GF-D8 (cell line): Measurements from ENCODE around the gene MEF2C.

Experiments used
- DNase-seq: peaks from one replicate; lab custom pipeline; 2025; lab: John Stamatoyannopoulos, UW

MEF2C gene

GRCh38 chr5:88687373-88687911 is 195.5 kb downstream of the MEF2C start:
- DNase-seq = no peak

- no peak for DNase-seq
Observed at GRCh38 chr5:88686726-88687125, 196.3 kb downstream of the MEF2C start.

DNA sequence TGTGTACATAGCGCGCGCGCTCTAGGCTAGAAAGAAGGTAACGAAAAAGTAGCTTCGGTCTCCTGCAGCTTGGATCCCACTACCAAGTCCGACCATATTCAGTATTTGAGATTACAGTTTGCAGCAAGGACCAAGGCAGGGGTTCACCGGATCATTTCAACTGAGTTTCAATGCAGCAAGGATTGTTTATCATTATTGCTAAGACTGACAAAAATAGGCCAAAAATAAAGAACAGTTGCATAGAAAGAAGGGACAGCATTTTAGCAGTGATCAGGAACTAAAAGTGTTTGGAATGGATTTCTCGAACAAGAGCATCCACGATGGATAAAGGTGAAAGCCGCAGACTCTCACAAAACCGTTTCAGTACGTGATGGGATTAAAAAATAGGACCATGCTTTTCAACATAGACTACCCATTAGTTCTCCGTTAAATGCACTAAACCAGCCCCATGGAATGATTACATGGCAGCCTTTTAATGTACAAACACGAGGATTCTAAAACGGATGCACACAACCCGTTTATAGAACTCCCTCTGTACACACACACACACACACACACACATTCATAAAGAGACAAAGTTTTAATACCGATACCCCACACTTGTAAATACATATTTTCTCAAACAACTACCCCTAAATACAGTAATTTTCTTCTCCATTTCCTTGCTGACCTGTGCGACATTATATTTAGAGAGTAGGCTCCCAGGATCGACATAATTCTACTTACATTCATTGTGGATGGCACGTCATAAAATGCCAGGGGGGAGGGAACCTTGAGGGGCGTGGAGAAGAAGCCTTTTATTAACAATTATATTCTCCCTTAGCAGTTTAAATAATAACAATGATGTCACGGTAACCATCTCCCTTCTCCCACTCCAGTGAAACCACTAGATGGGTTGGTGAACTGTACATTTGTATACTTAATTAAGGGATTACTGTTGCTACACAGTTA is 197.1 kb downstream of the MEF2C start:
- no peak for DNase-seq

DNA sequence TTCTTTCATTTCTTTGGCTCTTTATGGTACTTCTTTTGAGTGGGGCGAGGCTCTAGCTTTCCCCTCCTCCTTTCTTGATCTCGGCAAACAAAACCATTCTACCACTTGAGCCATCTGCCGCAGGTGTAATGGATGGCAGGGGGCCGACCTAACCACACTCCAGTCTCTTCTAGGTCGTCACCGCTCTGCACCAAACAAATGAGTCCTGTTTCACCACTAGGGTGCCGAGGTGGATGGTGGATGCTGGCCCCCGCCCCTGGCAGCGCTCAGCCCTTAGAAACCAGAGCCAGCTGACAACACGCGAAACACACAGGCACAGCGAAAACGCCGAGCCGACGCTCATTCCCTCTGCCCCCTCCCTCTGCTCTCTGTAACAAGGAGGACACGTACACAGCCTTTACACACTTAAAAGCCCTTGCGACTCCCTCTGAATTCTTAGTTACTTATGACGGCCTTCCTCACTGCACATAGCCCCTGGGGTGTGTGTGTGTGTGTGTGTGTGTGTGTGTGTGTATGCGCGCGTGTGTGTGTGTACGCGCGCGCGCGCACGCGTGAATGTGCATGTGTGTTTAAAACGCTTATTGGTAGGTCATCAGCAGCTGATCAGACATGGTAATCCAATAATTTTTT is 199.4 kb downstream of the MEF2C start:
- no peak for DNase-seq

GRCh38 chr5:88682881-88683361 is 200.1 kb downstream of the MEF2C start:
- DNase-seq = no peak

DNA sequence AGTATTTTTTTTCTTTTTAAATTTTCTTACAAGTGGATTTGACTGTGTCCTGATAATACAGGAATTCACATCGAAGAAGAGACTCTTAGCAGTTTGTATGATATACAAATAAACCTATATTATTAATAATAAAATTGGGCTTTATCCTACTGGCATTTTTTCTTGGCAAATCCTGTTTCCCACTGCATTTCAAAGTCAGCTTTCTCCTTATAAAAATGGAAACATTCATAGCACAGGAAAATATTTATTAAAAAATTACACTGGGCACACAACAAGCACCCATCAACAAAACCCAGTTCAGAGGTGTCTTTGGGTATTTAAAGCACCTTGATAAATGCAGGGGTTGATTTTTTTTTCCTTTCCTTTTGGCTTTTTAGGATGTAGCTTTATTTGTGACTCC is 200.9 kb downstream of the MEF2C start:
- DNase-seq = no peak

- DNase-seq = no peak
Observed at GRCh38 chr5:88681211-88681803, 201.7 kb downstream of the MEF2C start.

GRCh38 chr5:88680253-88681132 is 202.5 kb downstream of the MEF2C start:
- no peak for DNase-seq

DNA sequence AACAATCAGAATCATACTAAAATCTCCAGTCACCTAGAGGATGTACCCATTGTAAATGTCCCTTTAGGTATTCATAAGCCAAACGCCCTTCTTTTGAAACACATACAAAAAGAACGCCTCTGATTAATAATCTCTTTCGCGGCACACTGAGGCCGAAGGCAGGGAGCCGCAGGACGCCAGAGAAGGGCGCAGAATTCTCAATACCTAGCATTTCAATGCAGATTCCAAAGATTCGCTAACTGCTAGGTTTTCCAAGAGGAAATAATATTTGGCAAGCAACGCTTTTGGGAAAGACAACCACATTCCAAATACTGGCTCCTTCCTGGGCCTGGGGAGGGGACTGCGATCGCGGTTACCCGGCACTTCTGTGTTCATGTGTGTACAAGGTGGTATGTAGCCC is 203.3 kb downstream of the MEF2C start:
- DNase-seq = no peak

- DNase-seq = no peak
Observed at GRCh38 chr5:88678770-88679381, 204.1 kb downstream of the MEF2C start.

DNA sequence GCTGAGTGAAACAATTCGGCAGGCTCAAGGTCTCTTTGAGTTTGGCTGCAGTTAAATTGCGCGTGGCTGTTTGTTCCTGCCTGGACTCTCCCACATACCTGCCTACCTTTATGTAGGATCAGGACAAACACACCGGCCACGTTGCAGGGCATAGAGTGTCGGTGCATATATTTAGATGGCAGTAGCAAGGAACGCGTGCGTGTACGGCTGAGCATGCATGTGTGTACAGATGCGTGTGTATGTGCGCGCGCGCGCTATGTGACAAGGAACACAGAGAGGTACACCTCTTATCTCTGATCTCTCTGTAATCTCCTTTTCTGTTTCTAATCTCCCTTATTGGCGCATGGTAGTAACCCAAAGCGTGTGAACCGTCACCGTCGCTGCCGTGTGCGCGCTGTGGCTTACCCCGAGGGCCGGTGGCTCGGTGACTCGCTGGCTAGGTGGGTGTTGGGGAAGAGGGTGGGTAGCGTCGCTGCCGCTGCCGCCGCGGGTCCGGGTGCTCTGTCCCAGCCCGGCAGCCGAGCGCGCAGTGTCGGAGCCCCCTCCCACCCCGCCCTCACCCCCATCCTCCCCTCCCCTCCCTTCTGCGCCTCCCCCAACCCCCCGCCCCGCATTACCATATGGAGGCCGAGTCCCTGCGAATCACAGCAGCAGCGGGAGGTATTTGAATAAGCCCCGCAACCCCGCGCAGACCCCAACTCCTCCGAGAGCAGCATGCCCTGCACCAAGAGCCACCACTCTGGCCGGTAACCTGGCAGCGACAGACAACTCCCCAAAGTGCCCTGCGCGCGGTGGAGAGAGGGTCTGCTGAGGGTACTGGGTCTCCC is 204.8 kb downstream of the MEF2C start:
- no peak for DNase-seq

- DNase-seq = no peak
Observed at GRCh38 chr5:88677376-88677895, 205.5 kb downstream of the MEF2C start.

DNA sequence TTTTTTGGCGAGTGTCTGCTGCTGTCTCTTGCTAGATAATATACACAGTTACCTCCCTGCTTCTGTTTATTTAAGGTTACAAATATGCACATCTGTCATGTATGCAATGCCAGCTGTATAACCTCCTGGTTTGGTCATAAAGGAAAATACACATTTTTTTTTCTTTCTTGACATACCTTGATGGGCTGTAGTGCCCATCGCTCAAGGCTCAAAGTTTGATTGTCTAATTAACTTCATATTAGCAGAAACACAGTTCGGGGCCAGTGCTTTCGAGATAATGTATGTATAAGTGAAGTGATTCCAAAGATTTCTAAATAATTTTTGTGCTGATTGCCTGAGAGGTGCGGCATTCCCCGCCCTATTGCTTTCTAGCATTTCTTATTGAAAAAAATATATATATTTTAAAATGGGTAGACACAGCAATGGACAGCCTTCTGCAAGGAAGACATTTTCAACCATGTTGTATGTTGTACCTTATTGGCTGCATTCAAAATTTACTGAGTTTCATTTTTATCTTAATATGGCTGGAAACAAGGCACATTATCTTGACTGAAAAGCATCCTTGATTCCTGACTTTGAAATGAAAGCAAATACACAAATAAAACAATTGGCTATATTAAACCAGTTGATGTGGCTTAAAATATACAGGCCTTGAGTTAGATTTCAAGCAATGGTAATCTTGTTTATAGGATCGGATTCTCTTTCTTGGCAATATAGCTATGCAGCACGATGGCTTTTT is 206.2 kb downstream of the MEF2C start:
- DNase-seq = no peak

- peak; percentile 55 for DNase-seq
Observed at GRCh38 chr5:88675708-88676636, 207.0 kb downstream of the MEF2C start.

DNA sequence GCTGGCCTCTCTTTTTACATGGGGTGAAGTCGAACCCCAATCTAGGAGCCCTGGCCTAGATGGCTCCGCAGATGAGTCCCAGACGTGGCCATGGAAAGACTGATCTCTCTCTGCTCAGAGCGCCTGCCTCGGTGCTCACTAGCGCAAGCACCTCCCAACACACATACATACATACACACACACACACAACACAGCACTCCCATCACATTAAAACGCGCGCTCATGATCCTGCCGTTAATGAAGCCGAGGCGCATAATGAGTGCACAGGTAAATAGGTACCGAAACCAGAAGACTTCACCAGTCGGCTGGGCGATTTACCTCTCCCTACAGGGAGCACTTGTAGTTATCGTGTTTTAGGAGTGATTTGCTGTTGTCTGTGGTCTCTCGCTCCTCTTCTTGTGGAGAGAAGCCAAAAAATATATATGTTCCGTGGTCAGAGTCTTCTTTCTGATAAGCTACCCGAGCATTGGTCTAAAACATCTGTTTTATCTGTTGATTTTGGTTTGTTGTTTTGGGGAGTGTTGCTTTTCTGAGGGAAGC is 207.7 kb downstream of the MEF2C start:
- no peak for DNase-seq

DNA sequence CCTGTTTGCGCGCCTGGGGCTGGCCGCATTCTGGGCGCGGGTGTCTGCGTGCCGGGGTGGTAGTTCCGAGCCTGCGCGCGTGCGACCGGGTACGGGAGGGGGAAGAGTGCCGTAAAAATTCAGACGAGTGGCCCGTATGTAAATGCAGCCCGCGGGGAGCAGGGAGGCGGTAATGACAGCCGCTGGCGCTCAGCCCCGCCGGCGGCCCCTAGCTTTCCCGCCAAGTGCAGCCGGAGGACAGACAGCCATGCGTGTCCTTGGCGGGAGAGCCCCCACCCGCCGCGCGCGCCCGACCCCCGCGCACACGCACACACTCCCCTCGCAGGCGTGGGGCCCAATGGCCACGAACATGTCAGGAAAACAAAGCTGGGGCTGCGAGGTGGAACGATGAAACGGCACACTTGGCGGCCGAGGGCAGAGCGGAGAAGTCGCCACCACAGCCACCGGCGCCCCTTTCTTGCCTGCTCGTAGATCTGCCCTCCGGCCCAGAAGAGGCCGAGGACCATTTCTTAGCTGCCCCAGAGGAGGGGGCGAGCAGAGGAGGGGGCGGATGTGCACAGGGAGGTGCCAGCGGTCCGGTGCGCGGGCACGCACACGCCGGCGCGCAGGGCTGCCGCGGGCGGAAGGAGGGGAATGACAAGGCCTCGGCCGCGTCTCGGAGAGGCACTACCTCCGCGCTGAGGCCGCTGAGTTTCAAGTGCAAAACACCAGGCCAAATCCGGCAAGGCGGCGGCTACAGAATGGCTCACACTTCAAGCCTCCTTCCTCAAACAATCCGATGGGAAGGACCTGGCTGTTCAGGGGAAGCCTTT is 208.4 kb downstream of the MEF2C start:
- DNase-seq = peak; percentile 51
